Astrocyte (in vitro differentiated cells and primary cell): ENCODE results near the gene PLEKHG4B. TPM values are rescaled to one million over a fixed set of nuclear protein-coding genes. Genes with fewer than 3 reads are reported as not detected.

Experiments used
- DNase-seq: peaks from one replicate; pipeline ENCODE4 v3.0.0-alpha.2; 2010; ENCODE audit warnings: low read depth
- FAIRE-seq: peaks from 2 replicates; lab custom pipeline; 2011; peaks lifted over from hg19 to GRCh38; lab: Jason Lieb, UNC
- H2AFZ ChIP-seq: 2 replicates; pipeline ENCODE4 v1.6.0; 2012; ENCODE audit warnings: low read depth, low read length, inconsistent platforms
- H3K27ac ChIP-seq: 2 replicates; pipeline ENCODE4 v1.5.1; 2011; ENCODE audit warnings: low read depth, low read length, inconsistent platforms
- H3K27me3 ChIP-seq: 2 replicates; pipeline ENCODE4 v1.6.0; 2011; ENCODE audit warnings: low read length, inconsistent platforms; ENCODE audit not compliant: insufficient read depth
- H3K36me3 ChIP-seq: 2 replicates; pipeline ENCODE4 v1.5.1; 2011; ENCODE audit warnings: low read length, inconsistent platforms; ENCODE audit not compliant: insufficient read depth
- H3K4me1 ChIP-seq: 2 replicates; pipeline ENCODE4 v1.5.1; 2011; ENCODE audit warnings: low read length, inconsistent platforms; ENCODE audit not compliant: insufficient read depth
- H3K4me2 ChIP-seq: 2 replicates; pipeline ENCODE4 v1.6.0; 2012; ENCODE audit warnings: low read length, inconsistent platforms
- H3K4me3 ChIP-seq: 2 replicates; pipeline ENCODE4 v1.5.1; 2011; ENCODE audit warnings: low read depth, mild to moderate bottlenecking, low read length, inconsistent platforms; ENCODE audit not compliant: insufficient read depth
- H3K79me2 ChIP-seq: 2 replicates; pipeline ENCODE4 v1.6.0; 2012; ENCODE audit warnings: mild to moderate bottlenecking, low read length, inconsistent platforms; ENCODE audit not compliant: insufficient read depth
- H3K9ac ChIP-seq: 2 replicates; pipeline ENCODE4 v1.6.0; 2012; ENCODE audit warnings: mild to moderate bottlenecking, low read length, inconsistent platforms
- H3K9me3 ChIP-seq: 2 replicates; pipeline ENCODE4 v1.5.1; 2012; ENCODE audit warnings: low read depth, mild to moderate bottlenecking, low read length, inconsistent platforms; ENCODE audit not compliant: insufficient read depth
- H4K20me1 ChIP-seq: 2 replicates; pipeline ENCODE4 v1.6.0; 2012; ENCODE audit warnings: low read length, inconsistent platforms; ENCODE audit not compliant: insufficient read depth
- H3K27ac Mint-ChIP-seq: one replicate; pipeline ENCODE4 v1.8.0; 2021; ENCODE audit warnings: mild to moderate bottlenecking, mixed read lengths; ENCODE audit not compliant: unreplicated experiment
- H3K27me3 Mint-ChIP-seq: one replicate; pipeline ENCODE4 v1.8.0; 2021; ENCODE audit warnings: low read depth, mixed read lengths; ENCODE audit not compliant: unreplicated experiment
- H3K36me3 Mint-ChIP-seq: one replicate; pipeline ENCODE4 v1.8.0; 2021; ENCODE audit warnings: low read depth, mixed read lengths; ENCODE audit not compliant: unreplicated experiment
- H3K4me1 Mint-ChIP-seq: one replicate; pipeline ENCODE4 v1.8.0; 2021; ENCODE audit warnings: low read depth, mixed read lengths; ENCODE audit not compliant: unreplicated experiment
- H3K4me3 Mint-ChIP-seq: one replicate; pipeline ENCODE4 v1.8.0; 2021; ENCODE audit warnings: mild to moderate bottlenecking, moderate library complexity, mixed read lengths; ENCODE audit not compliant: unreplicated experiment
- H3K9me3 Mint-ChIP-seq: one replicate; pipeline ENCODE4 v1.8.0; 2021; ENCODE audit warnings: mild to moderate bottlenecking, mixed read lengths; ENCODE audit not compliant: unreplicated experiment
- EZH2 ChIP-seq: IDR thresholded peaks from 2 replicates; pipeline ENCODE4 v1.6.1; 2012; ENCODE audit warnings: mild to moderate bottlenecking, low read length, inconsistent platforms; ENCODE audit not compliant: insufficient read depth
- total RNA-seq: library from RNA; stranded (reverse); gene quantifications from 2 replicates; pipeline ENCODE4 v1.2.1, GENCODE V29; 2021
- TF ChIP-seq, protein P1 (sequence below): IDR thresholded peaks from 2 replicates; pipeline ENCODE4 v1.5.1; 2011; ENCODE audit warnings: low read depth, mild to moderate bottlenecking, inconsistent platforms, low read length, moderate library complexity; ENCODE audit not compliant: insufficient read depth

Gene PLEKHG4B
- total RNA-seq, 1 donor from 2014 or later: 8.1 TPM

DNA sequence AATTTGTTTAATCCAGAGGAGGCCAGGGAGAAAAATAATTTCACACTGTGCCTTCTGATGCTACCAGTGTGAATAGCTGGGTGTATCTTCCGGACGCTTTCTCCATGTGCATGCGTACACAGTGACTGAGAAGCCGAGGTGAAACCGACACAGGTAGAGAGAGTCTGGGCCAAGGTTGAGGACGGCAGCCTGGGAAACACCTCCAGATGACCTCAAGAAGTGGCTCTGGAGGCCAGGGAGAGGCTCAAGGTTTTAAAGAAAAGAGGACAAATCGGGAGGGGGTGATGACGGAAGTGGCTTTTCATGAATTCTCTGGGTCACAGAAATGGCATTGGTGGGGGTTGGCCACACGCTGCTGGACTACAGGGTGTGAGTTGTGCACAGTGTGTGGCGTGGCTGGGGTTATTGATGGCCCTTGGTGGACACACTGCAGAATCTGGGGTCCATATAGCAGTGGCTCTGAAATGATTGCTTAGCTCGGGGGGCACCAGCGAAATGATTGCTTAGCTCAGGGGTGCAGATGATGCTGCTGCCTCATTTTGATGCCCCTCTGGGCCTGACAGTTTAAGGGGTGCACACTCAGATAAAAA lies 65.3 kb downstream of the PLEKHG4B start:
- H3K9ac ChIP-seq: no peak overlapping the region
- no peaks in the 10 kb centered on the region for H3K9me3 ChIP-seq
- Mint-ChIP-seq H3K27ac (no peak overlapping the region), H3K36me3 (peaks cover 9% of the 10 kb centered on the region), H3K4me3 (no peak overlapping the region), H3K4me1 (peaks cover 22% of the 10 kb centered on the region), H3K9me3 (no peaks in the 10 kb centered on the region), H3K27me3 (peaks cover 24% of the 10 kb centered on the region)
- no peak overlapping the region for H3K4me2 ChIP-seq
- H3K4me1 ChIP-seq: peaks cover 59% of the 10 kb centered on the region
- no peaks in the 10 kb centered on the region for H3K27me3 ChIP-seq
- no peak overlapping the region for H3K4me3 ChIP-seq
- H3K27ac ChIP-seq: no peak overlapping the region
- DNase-seq (no peak), FAIRE-seq (no peak)
- H3K79me2 ChIP-seq: no peaks in the 10 kb centered on the region
- H2AFZ ChIP-seq: no peak overlapping the region
- no peak for TF ChIP-seq EZH2
- TF ChIP-seq, protein P1, sequence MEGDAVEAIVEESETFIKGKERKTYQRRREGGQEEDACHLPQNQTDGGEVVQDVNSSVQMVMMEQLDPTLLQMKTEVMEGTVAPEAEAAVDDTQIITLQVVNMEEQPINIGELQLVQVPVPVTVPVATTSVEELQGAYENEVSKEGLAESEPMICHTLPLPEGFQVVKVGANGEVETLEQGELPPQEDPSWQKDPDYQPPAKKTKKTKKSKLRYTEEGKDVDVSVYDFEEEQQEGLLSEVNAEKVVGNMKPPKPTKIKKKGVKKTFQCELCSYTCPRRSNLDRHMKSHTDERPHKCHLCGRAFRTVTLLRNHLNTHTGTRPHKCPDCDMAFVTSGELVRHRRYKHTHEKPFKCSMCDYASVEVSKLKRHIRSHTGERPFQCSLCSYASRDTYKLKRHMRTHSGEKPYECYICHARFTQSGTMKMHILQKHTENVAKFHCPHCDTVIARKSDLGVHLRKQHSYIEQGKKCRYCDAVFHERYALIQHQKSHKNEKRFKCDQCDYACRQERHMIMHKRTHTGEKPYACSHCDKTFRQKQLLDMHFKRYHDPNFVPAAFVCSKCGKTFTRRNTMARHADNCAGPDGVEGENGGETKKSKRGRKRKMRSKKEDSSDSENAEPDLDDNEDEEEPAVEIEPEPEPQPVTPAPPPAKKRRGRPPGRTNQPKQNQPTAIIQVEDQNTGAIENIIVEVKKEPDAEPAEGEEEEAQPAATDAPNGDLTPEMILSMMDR: no peak
- no peaks in the 10 kb centered on the region for H4K20me1 ChIP-seq
- peaks cover 6% of the 10 kb centered on the region for H3K36me3 ChIP-seq

DNA sequence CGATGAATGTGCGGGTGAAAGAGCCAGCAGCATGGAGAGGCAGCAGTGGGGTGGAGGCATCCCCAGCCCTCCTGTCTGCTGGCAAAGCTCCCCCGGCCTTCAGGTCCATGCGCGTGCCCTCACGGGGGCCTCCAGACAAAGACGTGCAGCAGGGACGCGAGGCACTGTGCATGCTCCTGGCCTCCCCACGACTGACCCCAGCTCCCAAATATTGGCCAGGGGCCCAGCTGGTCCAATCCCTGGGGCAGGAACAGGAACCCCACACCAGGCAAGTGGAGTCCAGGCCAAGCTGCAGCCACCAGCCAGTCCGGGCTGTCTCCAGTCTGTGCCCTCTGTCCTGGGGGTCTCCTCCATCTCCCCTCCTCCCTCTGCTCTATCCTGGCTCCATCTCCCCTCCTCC lies 65.8 kb downstream of the PLEKHG4B start:
- Histone ChIP-seq H3K27me3 (no peaks in the 10 kb centered on the region), H3K4me2 (no peak overlapping the region), H4K20me1 (no peaks in the 10 kb centered on the region), H3K79me2 (no peaks in the 10 kb centered on the region), H3K9ac (no peak overlapping the region), H3K4me3 (no peak overlapping the region), H3K27ac (no peak overlapping the region), H3K4me1 (peaks cover 57% of the 10 kb centered on the region), H2AFZ (no peak overlapping the region), H3K36me3 (peaks cover 6% of the 10 kb centered on the region), H3K9me3 (no peaks in the 10 kb centered on the region)
- TF ChIP-seq, protein P1: no peak
- TF ChIP-seq EZH2: no peak
- Mint-ChIP-seq H3K36me3 (peaks cover 9% of the 10 kb centered on the region), H3K4me3 (no peak overlapping the region), H3K4me1 (peaks cover 21% of the 10 kb centered on the region), H3K9me3 (no peaks in the 10 kb centered on the region), H3K27me3 (peaks cover 24% of the 10 kb centered on the region), H3K27ac (no peak overlapping the region)
- DNase-seq (no peak), FAIRE-seq (no peak)

DNA sequence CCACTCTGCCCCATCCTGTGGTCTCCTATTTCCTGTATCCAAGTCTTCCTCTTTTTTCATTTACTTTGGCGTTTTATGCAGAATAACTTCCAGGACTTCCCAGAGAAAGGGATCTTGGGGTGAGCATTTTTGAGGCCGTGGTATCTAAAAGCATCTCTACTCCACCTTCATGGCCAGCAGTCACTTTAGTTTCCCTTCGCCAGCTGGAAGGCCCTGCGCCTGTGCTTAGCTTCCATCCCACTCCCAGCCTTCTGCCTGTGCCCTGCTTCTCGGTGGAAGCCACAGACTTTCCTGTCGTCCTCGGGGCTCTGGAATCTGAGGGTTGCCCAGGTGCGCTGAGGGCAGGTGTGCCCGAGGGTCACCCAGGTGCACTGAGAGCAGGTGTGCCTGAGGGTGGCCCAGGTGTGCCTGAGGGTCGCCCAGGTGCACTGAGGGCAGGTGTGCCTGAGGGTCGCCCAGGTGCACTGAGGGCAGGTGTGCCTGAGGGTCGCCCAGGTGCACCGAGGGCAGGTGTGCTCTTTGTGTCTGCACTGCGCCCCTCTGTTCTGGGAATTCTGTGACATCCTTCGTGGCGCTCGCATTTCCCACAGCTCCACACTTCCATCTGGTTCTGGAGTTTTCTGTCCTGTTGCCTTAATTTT lies 67.0 kb downstream of the PLEKHG4B start:
- H2AFZ ChIP-seq: no peak overlapping the region
- peak overlapping the region; percentile 79 for H3K4me2 ChIP-seq
- Mint-ChIP-seq H3K27ac (no peak overlapping the region), H3K4me3 (no peak overlapping the region), H3K4me1 (peaks cover 17% of the 10 kb centered on the region), H3K27me3 (peaks cover 29% of the 10 kb centered on the region), H3K36me3 (peaks cover 10% of the 10 kb centered on the region), H3K9me3 (peaks cover 2% of the 10 kb centered on the region)
- H3K9me3 ChIP-seq: no peaks in the 10 kb centered on the region
- H3K79me2 ChIP-seq: no peaks in the 10 kb centered on the region
- no peaks in the 10 kb centered on the region for H3K27me3 ChIP-seq
- H3K4me1 ChIP-seq: peaks cover 46% of the 10 kb centered on the region
- FAIRE-seq (no peak), DNase-seq (no peak)
- peak overlapping the region; percentile 91 for H3K27ac ChIP-seq
- no peak for TF ChIP-seq EZH2
- TF ChIP-seq, protein P1: no peak
- H3K9ac ChIP-seq: peak overlapping the region; percentile 79
- no peak overlapping the region for H3K4me3 ChIP-seq
- H3K36me3 ChIP-seq: peaks cover 6% of the 10 kb centered on the region
- H4K20me1 ChIP-seq: no peaks in the 10 kb centered on the region
